Panc1 (cell line): Measurements from ENCODE around the gene GRIK1. TPM values are rescaled to one million over a fixed set of nuclear protein-coding genes. Genes with fewer than 3 reads are reported as not detected.

Source experiments
- ATAC-seq: fragments of 200-7000 bp; cut with Tn5 transposase; 2 replicates; pipeline ENCODE4 v1.9.1; 2020; ENCODE audit warnings: mild to moderate bottlenecking, moderate library complexity
- BruUV-seq: library from RNA; stranded (reverse); fragments of 400-500 nt; replicated peaks from 2 replicates; lab custom pipeline; 2021; lab: Mats Ljungman, UMichigan
- CTCF ChIA-PET: fragments of 300-600 bp; sonication (Branson Sonifier 250); formaldehyde crosslinking; loops from one replicate; lab custom pipeline; 2022; ENCODE audit warnings: antibody characterized with exemption; lab: Charles Lee
- POLR2A ChIA-PET: fragments of 300-600 bp; sonication (Branson Sonifier 250); formaldehyde crosslinking; loops from one replicate; lab custom pipeline; 2022; ENCODE audit warnings: antibody characterized with exemption; lab: Charles Lee
- DNase-seq: peaks from one replicate; pipeline ENCODE4 v3.0.0-alpha.2; 2010; ENCODE audit warnings: low read depth, low spot score
- H3K27ac ChIP-seq: 2 replicates; pipeline ENCODE4 v1.5.1; 2011; ENCODE audit warnings: mild to moderate bottlenecking, low read length, inconsistent platforms
- H3K27me3 ChIP-seq: fragments of 200-500 bp; sonication (Bioruptor generic); 2 replicates; pipeline ENCODE4 v1.6.0; 2014; ENCODE audit warnings: low read length, inconsistent platforms; ENCODE audit not compliant: control insufficient read depth, insufficient read depth
- H3K36me3 ChIP-seq: fragments of 200-500 bp; sonication (Bioruptor generic); 2 replicates; pipeline ENCODE4 v1.5.1; 2014; ENCODE audit warnings: inconsistent platforms, mild to moderate bottlenecking, low read length, moderate library complexity; ENCODE audit not compliant: control insufficient read depth, insufficient read depth
- H3K4me1 ChIP-seq: 2 replicates; pipeline ENCODE4 v1.5.1; 2011; ENCODE audit warnings: inconsistent platforms, mild to moderate bottlenecking, low read length, moderate library complexity; ENCODE audit not compliant: control insufficient read depth, insufficient read depth
- H3K4me3 ChIP-seq, 2 experiments: 2 replicates each; pipeline ENCODE4 v1.5.1; 2011 to 2012; ENCODE audit warnings: low read depth in 2 of 2, low read length in 2 of 2, mild to moderate bottlenecking in 2 of 2, inconsistent platforms in 1 of 2, moderate library complexity in 1 of 2
- H3K9me3 ChIP-seq: fragments of 200-500 bp; sonication (Bioruptor generic); 2 replicates; pipeline ENCODE4 v1.5.1; 2014; ENCODE audit warnings: low read depth, mild to moderate bottlenecking, inconsistent platforms, low read length, moderate library complexity; ENCODE audit not compliant: control insufficient read depth, insufficient read depth
- POLR2AphosphoS5 ChIP-seq: IDR thresholded peaks from 2 replicates; pipeline ENCODE4 v1.6.1; 2012; ENCODE audit warnings: mild to moderate bottlenecking, low read depth, low read length, moderate library complexity
- SIN3A ChIP-seq: IDR thresholded peaks from 2 replicates; pipeline ENCODE4 v1.6.1; 2012; ENCODE audit warnings: low read depth, mild to moderate bottlenecking, low read length, moderate library complexity, borderline replicate concordance; ENCODE audit not compliant: insufficient read depth
- TCF7L2 ChIP-seq: IDR thresholded peaks from 2 replicates; pipeline ENCODE4 v1.6.1; 2011; ENCODE audit warnings: mild to moderate bottlenecking, low read depth, low read length, inconsistent platforms
- in situ Hi-C: cut with HindIII; loops from 2 replicates; pipeline ENCODE4 v1.10.0; 2016; ENCODE audit warnings: low sequenced_read_pairs, low pct_unique_long_range_greater_than_20kb
- intact Hi-C: fragments of 100-400 bp; cut with micrococcal nuclease; formaldehyde crosslinking; loops from one replicate; pipeline ENCODE4 v1.10.0; 2022; ENCODE audit not compliant: unreplicated experiment
- total RNA-seq: library from RNA; stranded (reverse); gene quantifications from one replicate; pipeline ENCODE4 v1.2.1, GENCODE V29; 2021; ENCODE audit not compliant: unreplicated experiment
- TF ChIP-seq, protein P1 (sequence below), 2 experiments: IDR thresholded peaks; 2 replicates each; pipeline ENCODE4 v1.6.1; 2011 to 2012; ENCODE audit warnings: low read depth in 2 of 2, control low read depth in 1 of 2, low read length in 1 of 2, mild to moderate bottlenecking in 1 of 2, moderate library complexity in 1 of 2; ENCODE audit not compliant: insufficient read depth in 1 of 2
- TF ChIP-seq, protein P2 (sequence below): fragments of 450-650 bp; IDR thresholded peaks from 2 replicates; pipeline ENCODE4 v1.5.1; 2017; ENCODE audit warnings: mild to moderate bottlenecking

Gene GRIK1
- total RNA-seq, 1 experiment from 2014 or later = not detected

DNA sequence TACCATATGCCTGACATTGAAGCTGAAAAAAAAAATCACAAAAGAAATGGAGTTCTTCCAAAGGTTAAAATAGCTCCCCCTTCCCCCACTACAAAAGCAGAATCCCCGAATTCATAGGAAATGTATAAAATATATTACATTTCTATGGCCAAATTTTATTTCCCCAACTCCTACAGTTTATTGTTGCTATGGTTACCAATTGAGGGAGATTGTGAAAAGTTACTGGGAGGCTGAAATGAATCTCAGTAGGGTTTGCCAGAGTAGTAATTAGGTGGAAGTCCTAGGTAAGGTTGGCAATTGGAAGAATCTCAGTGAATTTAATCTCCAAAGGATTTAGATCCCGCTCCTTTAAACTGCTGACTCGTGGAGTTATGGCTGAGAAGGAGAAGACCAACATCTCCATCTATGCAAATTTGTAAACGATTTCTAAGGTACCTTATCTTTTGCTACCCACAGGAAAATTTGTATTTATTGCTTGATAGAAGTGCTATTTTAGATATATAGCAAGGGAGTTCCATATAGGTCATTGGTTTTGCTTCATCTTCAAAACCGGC lies 359.0 kb downstream of the GRIK1 start:
- no peak overlapping the region for H3K4me3 ChIP-seq
- ATAC-seq = no peak
- H3K4me1 ChIP-seq = no peaks in the 10 kb centered on the region
- H3K27me3 ChIP-seq = no peaks in the 10 kb centered on the region
- H3K36me3 ChIP-seq = no peaks in the 10 kb centered on the region
- BruUV-seq = no TSS peak
- TF ChIP-seq, protein P1, sequence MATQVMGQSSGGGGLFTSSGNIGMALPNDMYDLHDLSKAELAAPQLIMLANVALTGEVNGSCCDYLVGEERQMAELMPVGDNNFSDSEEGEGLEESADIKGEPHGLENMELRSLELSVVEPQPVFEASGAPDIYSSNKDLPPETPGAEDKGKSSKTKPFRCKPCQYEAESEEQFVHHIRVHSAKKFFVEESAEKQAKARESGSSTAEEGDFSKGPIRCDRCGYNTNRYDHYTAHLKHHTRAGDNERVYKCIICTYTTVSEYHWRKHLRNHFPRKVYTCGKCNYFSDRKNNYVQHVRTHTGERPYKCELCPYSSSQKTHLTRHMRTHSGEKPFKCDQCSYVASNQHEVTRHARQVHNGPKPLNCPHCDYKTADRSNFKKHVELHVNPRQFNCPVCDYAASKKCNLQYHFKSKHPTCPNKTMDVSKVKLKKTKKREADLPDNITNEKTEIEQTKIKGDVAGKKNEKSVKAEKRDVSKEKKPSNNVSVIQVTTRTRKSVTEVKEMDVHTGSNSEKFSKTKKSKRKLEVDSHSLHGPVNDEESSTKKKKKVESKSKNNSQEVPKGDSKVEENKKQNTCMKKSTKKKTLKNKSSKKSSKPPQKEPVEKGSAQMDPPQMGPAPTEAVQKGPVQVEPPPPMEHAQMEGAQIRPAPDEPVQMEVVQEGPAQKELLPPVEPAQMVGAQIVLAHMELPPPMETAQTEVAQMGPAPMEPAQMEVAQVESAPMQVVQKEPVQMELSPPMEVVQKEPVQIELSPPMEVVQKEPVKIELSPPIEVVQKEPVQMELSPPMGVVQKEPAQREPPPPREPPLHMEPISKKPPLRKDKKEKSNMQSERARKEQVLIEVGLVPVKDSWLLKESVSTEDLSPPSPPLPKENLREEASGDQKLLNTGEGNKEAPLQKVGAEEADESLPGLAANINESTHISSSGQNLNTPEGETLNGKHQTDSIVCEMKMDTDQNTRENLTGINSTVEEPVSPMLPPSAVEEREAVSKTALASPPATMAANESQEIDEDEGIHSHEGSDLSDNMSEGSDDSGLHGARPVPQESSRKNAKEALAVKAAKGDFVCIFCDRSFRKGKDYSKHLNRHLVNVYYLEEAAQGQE (IDR thresholded peaks at IDR 0.05; ENCODE audit: insufficient read depth in 1 of 2, low read depth in 2 of 2, low read length in 1 of 2) = no peak
- TF ChIP-seq, protein P2, sequence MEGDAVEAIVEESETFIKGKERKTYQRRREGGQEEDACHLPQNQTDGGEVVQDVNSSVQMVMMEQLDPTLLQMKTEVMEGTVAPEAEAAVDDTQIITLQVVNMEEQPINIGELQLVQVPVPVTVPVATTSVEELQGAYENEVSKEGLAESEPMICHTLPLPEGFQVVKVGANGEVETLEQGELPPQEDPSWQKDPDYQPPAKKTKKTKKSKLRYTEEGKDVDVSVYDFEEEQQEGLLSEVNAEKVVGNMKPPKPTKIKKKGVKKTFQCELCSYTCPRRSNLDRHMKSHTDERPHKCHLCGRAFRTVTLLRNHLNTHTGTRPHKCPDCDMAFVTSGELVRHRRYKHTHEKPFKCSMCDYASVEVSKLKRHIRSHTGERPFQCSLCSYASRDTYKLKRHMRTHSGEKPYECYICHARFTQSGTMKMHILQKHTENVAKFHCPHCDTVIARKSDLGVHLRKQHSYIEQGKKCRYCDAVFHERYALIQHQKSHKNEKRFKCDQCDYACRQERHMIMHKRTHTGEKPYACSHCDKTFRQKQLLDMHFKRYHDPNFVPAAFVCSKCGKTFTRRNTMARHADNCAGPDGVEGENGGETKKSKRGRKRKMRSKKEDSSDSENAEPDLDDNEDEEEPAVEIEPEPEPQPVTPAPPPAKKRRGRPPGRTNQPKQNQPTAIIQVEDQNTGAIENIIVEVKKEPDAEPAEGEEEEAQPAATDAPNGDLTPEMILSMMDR = no peak
- no peak for TF ChIP-seq POLR2AphosphoS5
- POLR2A ChIA-PET = no interaction called here
- intact Hi-C loops = no loop called here
- H3K9me3 ChIP-seq = no peaks in the 10 kb centered on the region
- CTCF ChIA-PET = no interaction called here
- in situ Hi-C loops = no loop called here
- H3K27ac ChIP-seq = no peak overlapping the region
- no peak for DNase-seq

DNA sequence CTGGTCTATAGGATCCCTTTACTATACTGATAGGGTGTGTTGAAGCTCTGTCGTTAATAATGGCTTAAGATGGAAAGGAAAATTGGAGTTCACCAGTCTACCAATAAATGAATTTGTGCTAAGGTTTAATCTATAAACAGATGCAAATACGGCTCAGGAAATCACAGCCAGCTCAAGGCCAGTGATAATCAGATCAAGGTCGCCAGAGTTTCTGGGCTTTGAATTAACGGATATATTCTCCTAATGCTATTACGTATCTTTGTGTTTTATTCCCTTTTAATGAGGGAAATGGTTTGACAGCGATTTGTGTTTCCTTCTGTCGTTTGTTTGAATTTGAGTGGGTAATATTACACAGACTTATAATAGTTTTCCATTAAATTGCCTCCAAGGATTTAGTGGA lies 361.5 kb downstream of the GRIK1 start:
- BruUV-seq = no TSS peak
- ATAC-seq (no peak), DNase-seq (no peak)
- no peak for TF ChIP-seq SIN3A
- TF ChIP-seq, protein P2 = no peak
- TF ChIP-seq POLR2AphosphoS5 = no peak
- no peak for TF ChIP-seq TCF7L2
- TF ChIP-seq, protein P1 (IDR thresholded peaks at IDR 0.05; ENCODE audit: insufficient read depth in 1 of 2, low read depth in 2 of 2, low read length in 1 of 2) = no peak
- no peaks in the 10 kb centered on the region for H3K36me3 ChIP-seq
- intact Hi-C loops = no loop called here
- ChIA-PET CTCF (no interaction called here), POLR2A (no interaction called here)
- H3K4me1 ChIP-seq = no peaks in the 10 kb centered on the region
- H3K4me3 ChIP-seq = no peak overlapping the region
- H3K9me3 ChIP-seq = no peaks in the 10 kb centered on the region
- H3K27ac ChIP-seq = no peak overlapping the region
- no peaks in the 10 kb centered on the region for H3K27me3 ChIP-seq
- in situ Hi-C loops = no loop called here
